Parathyroid adenoma (tissue), 2 donors: ENCODE measurements around the gene NAPB.

Experiments
- H2AFZ ChIP-seq: fragments of 300-600 bp; sonication (generic); one replicate; pipeline ENCODE4 v1.7.0; 2017; ENCODE audit warnings: antibody characterized with exemption, mild to moderate bottlenecking
- H3K27ac ChIP-seq: fragments of 300-600 bp; sonication (generic); one replicate; pipeline ENCODE4 v1.7.0; 2017
- H3K27me3 ChIP-seq: fragments of 300-600 bp; sonication (generic); one replicate; pipeline ENCODE4 v1.7.0; 2017; ENCODE audit warnings: low read length; ENCODE audit not compliant: control insufficient read depth, insufficient read depth
- H3K36me3 ChIP-seq: fragments of 300-600 bp; sonication (generic); one replicate; pipeline ENCODE4 v1.7.0; 2017; ENCODE audit warnings: low read length; ENCODE audit not compliant: control insufficient read depth, insufficient read depth
- H3K4me1 ChIP-seq: fragments of 300-600 bp; sonication (generic); one replicate; pipeline ENCODE4 v1.7.0; 2017; ENCODE audit warnings: control low read depth
- H3K4me2 ChIP-seq: fragments of 300-600 bp; sonication (generic); one replicate; pipeline ENCODE4 v1.7.0; 2017; ENCODE audit warnings: low read length
- H3K4me3 ChIP-seq: fragments of 300-600 bp; sonication (generic); one replicate; pipeline ENCODE4 v1.7.0; 2017; ENCODE audit warnings: low read depth, low read length
- H3K79me2 ChIP-seq: fragments of 300-600 bp; sonication (generic); one replicate; pipeline ENCODE4 v1.7.0; 2017; ENCODE audit warnings: control low read depth
- H3K9ac ChIP-seq: fragments of 300-600 bp; sonication (generic); one replicate; pipeline ENCODE4 v1.7.0; 2017; ENCODE audit warnings: mild to moderate bottlenecking
- H3K9me3 ChIP-seq: fragments of 300-600 bp; sonication (generic); one replicate; pipeline ENCODE4 v1.7.0; 2017; ENCODE audit warnings: low read length; ENCODE audit not compliant: control insufficient read depth
- CTCF ChIP-seq: fragments of 300-600 bp; sonication (generic); IDR thresholded peaks from one replicate; pipeline ENCODE4 v1.7.0; 2017; ENCODE audit warnings: antibody characterized with exemption, mild to moderate bottlenecking
- donor health status: primary hyperparathyroidism.

NAPB gene

DNA sequence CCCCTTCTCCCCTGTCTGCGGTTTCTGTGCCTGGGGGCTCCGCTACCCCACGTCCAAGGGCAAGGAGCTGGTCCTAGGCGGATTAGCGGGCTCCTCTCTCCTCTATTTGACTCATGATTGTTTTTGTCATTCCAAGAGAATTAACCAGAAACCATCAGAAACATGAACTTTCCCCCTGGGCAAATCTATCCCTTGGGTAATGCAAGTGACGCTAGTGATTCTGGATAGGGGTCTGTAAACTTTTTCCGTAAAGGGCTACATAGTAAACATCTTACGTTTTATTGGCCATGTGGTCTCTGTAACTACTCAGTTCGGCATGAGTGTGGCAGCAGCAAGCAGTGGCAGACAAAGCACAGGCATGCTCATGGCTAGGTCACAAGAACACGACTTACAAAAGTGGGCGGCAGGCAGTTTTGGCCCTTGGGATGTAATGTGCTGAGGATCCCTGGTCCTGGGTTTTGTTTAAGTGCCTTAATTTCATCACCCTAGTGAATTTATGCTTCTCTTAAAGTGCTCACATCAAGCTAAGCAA lies 30.7 kb upstream of the NAPB start:
- no peak overlapping the region for H3K4me3 ChIP-seq
- TF ChIP-seq CTCF = no peak

DNA sequence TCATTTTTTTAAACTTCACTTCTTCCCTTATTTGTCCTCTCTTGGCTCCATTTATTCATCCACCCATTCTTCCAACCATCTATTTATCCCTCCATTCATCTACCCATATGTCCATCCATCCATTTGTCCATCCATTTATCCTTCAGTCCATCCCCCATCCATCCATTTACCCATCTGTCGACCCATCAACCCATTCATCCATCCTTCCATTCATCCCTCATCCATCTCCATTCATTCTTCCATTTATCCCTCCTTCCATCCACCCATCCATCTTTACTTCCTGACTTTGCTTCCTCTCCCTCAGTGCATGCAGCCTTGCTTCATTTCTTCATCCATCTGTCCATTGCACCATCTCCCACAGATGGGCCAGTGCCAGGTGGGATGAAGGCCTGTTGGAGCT lies 29.6 kb upstream of the NAPB start:
- Histone ChIP-seq H3K27ac (no peak overlapping the region), H3K4me2 (no peak overlapping the region), H3K36me3 (no peaks in the 10 kb centered on the region), H2AFZ (no peak overlapping the region), H3K4me1 (no peaks in the 10 kb centered on the region), H3K9me3 (no peaks in the 10 kb centered on the region), H3K79me2 (no peaks in the 10 kb centered on the region), H3K4me3 (no peak overlapping the region), H3K27me3 (no peaks in the 10 kb centered on the region), H3K9ac (no peak overlapping the region)
- TF ChIP-seq CTCF = no peak

More for the DNA sequence above, 30.7 kb upstream of the NAPB start:
- no peaks in the 10 kb centered on the region for H3K27me3 ChIP-seq
- H2AFZ ChIP-seq = no peak overlapping the region
- no peaks in the 10 kb centered on the region for H3K4me1 ChIP-seq
- no peaks in the 10 kb centered on the region for H3K9me3 ChIP-seq
- no peak overlapping the region for H3K27ac ChIP-seq
- no peak overlapping the region for H3K4me2 ChIP-seq
- H3K79me2 ChIP-seq = no peaks in the 10 kb centered on the region
- H3K9ac ChIP-seq = no peak overlapping the region
- no peaks in the 10 kb centered on the region for H3K36me3 ChIP-seq

GRCh38 chr20:23449421-23449820 lies 28.1 kb upstream of the NAPB start:
- Histone ChIP-seq H3K4me1 (no peaks in the 10 kb centered on the region), H3K27ac (no peak overlapping the region), H3K9me3 (no peaks in the 10 kb centered on the region), H3K36me3 (no peaks in the 10 kb centered on the region), H3K4me3 (no peak overlapping the region), H3K9ac (no peak overlapping the region), H3K79me2 (no peaks in the 10 kb centered on the region), H3K4me2 (no peak overlapping the region), H3K27me3 (no peaks in the 10 kb centered on the region), H2AFZ (no peak overlapping the region)
- no peak for TF ChIP-seq CTCF

- no peak for TF ChIP-seq CTCF
- Histone ChIP-seq H3K27ac (no peak overlapping the region), H2AFZ (no peak overlapping the region), H3K9ac (no peak overlapping the region), H3K4me1 (no peaks in the 10 kb centered on the region), H3K4me3 (no peak overlapping the region), H3K79me2 (no peaks in the 10 kb centered on the region), H3K9me3 (no peaks in the 10 kb centered on the region), H3K27me3 (no peaks in the 10 kb centered on the region), H3K36me3 (no peaks in the 10 kb centered on the region), H3K4me2 (no peak overlapping the region)
These were observed 26.9 kb upstream of the NAPB start for GRCh38 chr20:23448167-23448566.

GRCh38 chr20:23446505-23446904 lies 25.2 kb upstream of the NAPB start:
- Histone ChIP-seq H3K36me3 (no peaks in the 10 kb centered on the region), H3K79me2 (no peaks in the 10 kb centered on the region), H3K4me3 (no peak overlapping the region), H3K4me1 (no peaks in the 10 kb centered on the region), H3K27ac (no peak overlapping the region), H3K4me2 (no peak overlapping the region), H2AFZ (peak overlapping the region; percentile 20), H3K27me3 (no peaks in the 10 kb centered on the region), H3K9me3 (no peaks in the 10 kb centered on the region), H3K9ac (no peak overlapping the region)
- peak; percentile 52 for TF ChIP-seq CTCF
